ENCODE data around the gene SCN4B. TPM values are rescaled to one million over a fixed set of nuclear protein-coding genes. Genes with fewer than 3 reads are reported as not detected.

The SCN4B gene
- total and polyA plus RNA-seq, 4 donors: 0.05 to 0.67 (median 0.42) TPM; not detected in 1

DNA sequence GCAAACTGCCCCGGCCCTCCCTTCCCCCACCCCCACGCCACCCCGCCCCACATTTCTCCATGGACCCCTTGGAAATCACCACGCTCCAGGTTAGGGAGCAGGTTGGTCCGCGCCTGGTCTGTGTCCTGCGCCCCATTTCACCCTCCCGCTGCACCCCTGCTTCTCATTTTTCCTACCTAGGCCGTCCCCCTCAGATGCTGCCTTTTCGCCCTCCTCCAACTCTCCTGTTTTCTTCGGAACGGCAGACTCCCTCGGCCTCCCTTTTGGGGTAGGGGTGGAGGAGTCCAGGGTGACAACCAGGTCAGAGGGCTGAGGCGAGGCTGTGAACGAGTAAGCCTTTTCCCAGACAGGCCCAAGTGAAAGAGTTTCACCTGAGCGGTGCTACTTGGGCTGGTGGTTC lies 893 bp upstream of the SCN4B start (continued):
- TF ChIP-seq HNF4G (IDR thresholded peaks at IDR 0.05): no peak
- TF ChIP-seq SP1 (IDR thresholded peaks at IDR 0.05): no peak
- TF ChIP-seq REST (IDR thresholded peaks at IDR 0.05): no peak
- no peak for TF ChIP-seq MAX (IDR thresholded peaks at IDR 0.05)
- TF ChIP-seq TAF1 (conservative IDR thresholded peaks at IDR 0.05): no peak
- TF ChIP-seq RAD21 (IDR thresholded peaks at IDR 0.05): no peak

- Histone ChIP-seq H3K9me3 (ENCODE audit: control insufficient read depth in 4 of 4, low read length in 3 of 4) (no peaks in the 10 kb centered on the region), H3K9ac (ENCODE audit: low read depth in 1 of 2, low read length in 2 of 2) (no peak overlapping the region), H3K36me3 (ENCODE audit: control insufficient read depth in 4 of 4, insufficient read depth in 3 of 4, low read depth in 1 of 4, low read length in 3 of 4) (no peaks in the 10 kb centered on the region), H3K4me1 (ENCODE audit: control insufficient read depth in 4 of 4, insufficient read depth in 4 of 4, low read length in 3 of 4) (peaks cover 5 to 10% (median 6%) of the 10 kb centered on the region in 4 donors), H3K4me3 (ENCODE audit: low read depth in 1 of 3, low read length in 3 of 3) (peak overlapping the region in 1 of 3 donors; percentile 46), H3K27me3 (ENCODE audit: control insufficient read depth in 4 of 4, insufficient read depth in 4 of 4, low read length in 3 of 4) (peaks cover 7 to 24% (median 9%) of the 10 kb centered on the region in 4 donors), H3K27ac (ENCODE audit: low read depth in 1 of 2, low read length in 2 of 2) (no peak overlapping the region)
- 29% methylated on average over 16 of the region's 16 CpGs for WGBS
- no peak for DNase-seq (ENCODE audit: low spot score)
- no peak for TF ChIP-seq HNF4G (IDR thresholded peaks at IDR 0.05)
- TF ChIP-seq SP1 (IDR thresholded peaks at IDR 0.05): no peak
- no peak for TF ChIP-seq NR2F2 (IDR thresholded peaks at IDR 0.05)
- TF ChIP-seq EGR1 (IDR thresholded peaks at IDR 0.05; ENCODE audit: low read depth in 2 of 2): no peak
- no peak for TF ChIP-seq RAD21 (IDR thresholded peaks at IDR 0.05)
- TF ChIP-seq REST (IDR thresholded peaks at IDR 0.05): no peak
- TF ChIP-seq, protein P1, sequence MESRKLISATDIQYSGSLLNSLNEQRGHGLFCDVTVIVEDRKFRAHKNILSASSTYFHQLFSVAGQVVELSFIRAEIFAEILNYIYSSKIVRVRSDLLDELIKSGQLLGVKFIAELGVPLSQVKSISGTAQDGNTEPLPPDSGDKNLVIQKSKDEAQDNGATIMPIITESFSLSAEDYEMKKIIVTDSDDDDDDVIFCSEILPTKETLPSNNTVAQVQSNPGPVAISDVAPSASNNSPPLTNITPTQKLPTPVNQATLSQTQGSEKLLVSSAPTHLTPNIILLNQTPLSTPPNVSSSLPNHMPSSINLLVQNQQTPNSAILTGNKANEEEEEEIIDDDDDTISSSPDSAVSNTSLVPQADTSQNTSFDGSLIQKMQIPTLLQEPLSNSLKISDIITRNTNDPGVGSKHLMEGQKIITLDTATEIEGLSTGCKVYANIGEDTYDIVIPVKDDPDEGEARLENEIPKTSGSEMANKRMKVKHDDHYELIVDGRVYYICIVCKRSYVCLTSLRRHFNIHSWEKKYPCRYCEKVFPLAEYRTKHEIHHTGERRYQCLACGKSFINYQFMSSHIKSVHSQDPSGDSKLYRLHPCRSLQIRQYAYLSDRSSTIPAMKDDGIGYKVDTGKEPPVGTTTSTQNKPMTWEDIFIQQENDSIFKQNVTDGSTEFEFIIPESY (IDR thresholded peaks at IDR 0.05): no peak
- TF ChIP-seq MAX (IDR thresholded peaks at IDR 0.05): no peak
- no peak for TF ChIP-seq YY1 (IDR thresholded peaks at IDR 0.05)
- TF ChIP-seq FOXA2 (IDR thresholded peaks at IDR 0.05): no peak
- TF ChIP-seq ATF3 (IDR thresholded peaks at IDR 0.05): no peak
- TF ChIP-seq, protein P2, sequence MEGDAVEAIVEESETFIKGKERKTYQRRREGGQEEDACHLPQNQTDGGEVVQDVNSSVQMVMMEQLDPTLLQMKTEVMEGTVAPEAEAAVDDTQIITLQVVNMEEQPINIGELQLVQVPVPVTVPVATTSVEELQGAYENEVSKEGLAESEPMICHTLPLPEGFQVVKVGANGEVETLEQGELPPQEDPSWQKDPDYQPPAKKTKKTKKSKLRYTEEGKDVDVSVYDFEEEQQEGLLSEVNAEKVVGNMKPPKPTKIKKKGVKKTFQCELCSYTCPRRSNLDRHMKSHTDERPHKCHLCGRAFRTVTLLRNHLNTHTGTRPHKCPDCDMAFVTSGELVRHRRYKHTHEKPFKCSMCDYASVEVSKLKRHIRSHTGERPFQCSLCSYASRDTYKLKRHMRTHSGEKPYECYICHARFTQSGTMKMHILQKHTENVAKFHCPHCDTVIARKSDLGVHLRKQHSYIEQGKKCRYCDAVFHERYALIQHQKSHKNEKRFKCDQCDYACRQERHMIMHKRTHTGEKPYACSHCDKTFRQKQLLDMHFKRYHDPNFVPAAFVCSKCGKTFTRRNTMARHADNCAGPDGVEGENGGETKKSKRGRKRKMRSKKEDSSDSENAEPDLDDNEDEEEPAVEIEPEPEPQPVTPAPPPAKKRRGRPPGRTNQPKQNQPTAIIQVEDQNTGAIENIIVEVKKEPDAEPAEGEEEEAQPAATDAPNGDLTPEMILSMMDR (IDR thresholded peaks at IDR 0.05; ENCODE audit: low read depth, low read length, missing input control): no peak
- no peak for TF ChIP-seq JUND (IDR thresholded peaks at IDR 0.05)
- no peak for TF ChIP-seq FOXA1 (IDR thresholded peaks at IDR 0.05)
Measured at GRCh38 chr11:118152020-118152551, 537 bp downstream of the SCN4B start.
